KOPT-K1 (cell line): ENCODE results near the gene PDE8B.
"Not testable (repeated sequence)": the region's sequence is repeated elsewhere in the genome, so short reads cannot be mapped to it uniquely, and the experiment has no call there.

ENCODE experiments used
- H3K27ac ChIP-seq: fragments of 200-600 bp; sonication (generic); 2 replicates; pipeline ENCODE4 v1.5.1; 2016; ENCODE audit warnings: antibody characterized with exemption, mild to moderate bottlenecking, low read depth, low read length; ENCODE audit not compliant: poor library complexity, severe bottlenecking
- H3K36me3 ChIP-seq: fragments of 200-600 bp; sonication (generic); 2 replicates; pipeline ENCODE4 v1.5.1; 2017; ENCODE audit warnings: antibody characterized with exemption, mild to moderate bottlenecking, low read length, moderate library complexity; ENCODE audit not compliant: insufficient read depth
- H3K9me3 ChIP-seq: fragments of 200-600 bp; sonication (generic); 2 replicates; pipeline ENCODE4 v1.5.1; 2017; ENCODE audit warnings: antibody characterized with exemption, low read length, mild to moderate bottlenecking; ENCODE audit not compliant: insufficient read depth, poor library complexity, severe bottlenecking

The PDE8B gene

GRCh38 chr5:77449277-77449676 is 238.8 kb downstream of the PDE8B start:
- H3K27ac ChIP-seq, result no peak overlapping the region
- H3K9me3 ChIP-seq, result peaks cover 10% of the 10 kb centered on the region
- peaks cover 42% of the 10 kb centered on the region for H3K36me3 ChIP-seq

GRCh38 chr5:77449981-77450380 is 239.5 kb downstream of the PDE8B start:
- peaks cover 38% of the 10 kb centered on the region for H3K36me3 ChIP-seq
- no peak overlapping the region for H3K27ac ChIP-seq
- H3K9me3 ChIP-seq, result peaks cover 10% of the 10 kb centered on the region

GRCh38 chr5:77452351-77452750 is 241.9 kb downstream of the PDE8B start:
- peaks cover 35% of the 10 kb centered on the region for H3K36me3 ChIP-seq
- no peak overlapping the region for H3K27ac ChIP-seq
- H3K9me3 ChIP-seq, result peaks cover 3% of the 10 kb centered on the region

GRCh38 chr5:77454123-77454522 is 243.6 kb downstream of the PDE8B start:
- peaks cover 17% of the 10 kb centered on the region for H3K36me3 ChIP-seq

GRCh38 chr5:77461287-77461686 is 250.8 kb downstream of the PDE8B start:
- no peaks in the 10 kb centered on the region for H3K9me3 ChIP-seq
- no peak overlapping the region for H3K27ac ChIP-seq
- H3K36me3 ChIP-seq, result peaks cover 12% of the 10 kb centered on the region; the same call in 1 of the 2 replicates

More at GRCh38 chr5:77454123-77454522, 243.6 kb downstream of the PDE8B start:
- Histone ChIP-seq H3K27ac (no peak overlapping the region), H3K9me3 (no peaks in the 10 kb centered on the region)

GRCh38 chr5:77463905-77464304 is 253.4 kb downstream of the PDE8B start:
- Histone ChIP-seq H3K27ac (no peak overlapping the region), H3K9me3 (no peaks in the 10 kb centered on the region), H3K36me3 (peaks cover 12% of the 10 kb centered on the region; the same call in 1 of the 2 replicates)

- not testable (repeated sequence) for H3K27ac ChIP-seq, H3K9me3 ChIP-seq, H3K36me3 ChIP-seq
Measured at GRCh38 chr5:77468875-77469274, 258.4 kb downstream of the PDE8B start.

- not testable (repeated sequence) for H3K36me3 ChIP-seq, H3K27ac ChIP-seq, H3K9me3 ChIP-seq
Measured at GRCh38 chr5:77475041-77475440, 264.6 kb downstream of the PDE8B start.
